Measurements from ENCODE around the gene GLI1. TPM values are rescaled to one million over a fixed set of nuclear protein-coding genes. Genes with fewer than 3 reads are reported as not detected.
"Not testable (repeated sequence)": the region's sequence is repeated elsewhere in the genome, so short reads cannot be mapped to it uniquely, and the experiment has no call there.

Gene GLI1
- total RNA-seq, 2 donors from 2014 or later = 0.49 TPM; not detected in 1

GRCh38 chr12:57495051-57495701 lies 35.6 kb downstream of the GLI1 start:
- ATAC-seq = not testable (repeated sequence)

GRCh38 chr12:57496822-57497221 lies 37.2 kb downstream of the GLI1 start:
- DNase-seq (ENCODE audit: low spot score in 2 of 2) (no peak), ATAC-seq (peak; percentile 64 to 75)
- peaks cover 38 to 49% of the 10 kb centered on the region in 2 donors for H3K36me3 Mint-ChIP-seq
- H3K27ac Mint-ChIP-seq = peak overlapping the region; percentile 6 to 53
- H3K9me3 Mint-ChIP-seq = peaks cover 0 to 4% of the 10 kb centered on the region in 2 donors

More at GRCh38 chr12:57495051-57495701, 35.6 kb downstream of the GLI1 start:
- not testable (repeated sequence) for H3K9me3 Mint-ChIP-seq; H3K27ac Mint-ChIP-seq; DNase-seq (ENCODE audit: low spot score in 2 of 2)
- H3K36me3 Mint-ChIP-seq = peaks cover 34 to 50% of the 10 kb centered on the region in 2 donors

GRCh38 chr12:57497223-57498131 lies 37.9 kb downstream of the GLI1 start:
- ATAC-seq (no peak), DNase-seq (ENCODE audit: low spot score in 2 of 2) (no peak)
- H3K27ac Mint-ChIP-seq = peak overlapping the region; percentile 6 to 65
- H3K36me3 Mint-ChIP-seq = peaks cover 40 to 52% of the 10 kb centered on the region in 2 donors
- peaks cover 0 to 4% of the 10 kb centered on the region in 2 donors for H3K9me3 Mint-ChIP-seq

- DNase-seq (ENCODE audit: low spot score in 2 of 2) = no peak
- peak overlapping the region in 1 of 2 donors; percentile 6 for H3K27ac Mint-ChIP-seq
- peaks cover 0 to 4% of the 10 kb centered on the region in 2 donors for H3K9me3 Mint-ChIP-seq
- ATAC-seq = no peak
- H3K36me3 Mint-ChIP-seq = peaks cover 40 to 47% of the 10 kb centered on the region in 2 donors
Observed at GRCh38 chr12:57498132-57498502, 38.5 kb downstream of the GLI1 start.

- Mint-ChIP-seq H3K27ac (peak overlapping the region in 1 of 2 donors; percentile 6), H3K36me3 (peaks cover 40 to 47% of the 10 kb centered on the region in 2 donors), H3K9me3 (peaks cover 0 to 4% of the 10 kb centered on the region in 2 donors)
- DNase-seq (ENCODE audit: low spot score in 2 of 2) (no peak), ATAC-seq (no peak)
Observed at GRCh38 chr12:57498571-57498970, 39.0 kb downstream of the GLI1 start.

- Mint-ChIP-seq H3K27ac (no peak overlapping the region), H3K9me3 (peaks cover 0 to 4% of the 10 kb centered on the region in 2 donors), H3K36me3 (peaks cover 40 to 54% of the 10 kb centered on the region in 2 donors)
- ATAC-seq (no peak), DNase-seq (ENCODE audit: low spot score in 2 of 2) (no peak)
Observed at GRCh38 chr12:57500213-57500612, 40.6 kb downstream of the GLI1 start.

GRCh38 chr12:57502311-57502969 lies 42.9 kb downstream of the GLI1 start:
- not testable (repeated sequence) for H3K9me3 Mint-ChIP-seq; DNase-seq (ENCODE audit: low spot score in 2 of 2); ATAC-seq; H3K27ac Mint-ChIP-seq
- peaks cover 33 to 47% of the 10 kb centered on the region in 2 donors for H3K36me3 Mint-ChIP-seq

- H3K27ac Mint-ChIP-seq; H3K9me3 Mint-ChIP-seq; ATAC-seq; DNase-seq (ENCODE audit: low spot score in 2 of 2): not testable (repeated sequence)
- peaks cover 7 to 16% of the 10 kb centered on the region in 2 donors for H3K36me3 Mint-ChIP-seq
Observed at GRCh38 chr12:57506541-57506940, 47.0 kb downstream of the GLI1 start.

GRCh38 chr12:57507796-57508195 lies 48.2 kb downstream of the GLI1 start:
- not testable (repeated sequence) for H3K9me3 Mint-ChIP-seq; DNase-seq (ENCODE audit: low spot score in 2 of 2); H3K36me3 Mint-ChIP-seq; ATAC-seq; H3K27ac Mint-ChIP-seq

- no peaks in the 10 kb centered on the region for H3K9me3 Mint-ChIP-seq
- DNase-seq (ENCODE audit: low spot score in 2 of 2) (no peak), ATAC-seq (no peak)
- no peak overlapping the region for H3K27ac Mint-ChIP-seq
- H3K36me3 Mint-ChIP-seq = peaks cover 4 to 21% of the 10 kb centered on the region in 2 donors
Observed at GRCh38 chr12:57511161-57511560, 51.6 kb downstream of the GLI1 start.

GRCh38 chr12:57511588-57512325 lies 52.2 kb downstream of the GLI1 start:
- peaks cover 7 to 21% of the 10 kb centered on the region in 2 donors for H3K36me3 Mint-ChIP-seq
- H3K9me3 Mint-ChIP-seq = no peaks in the 10 kb centered on the region
- H3K27ac Mint-ChIP-seq = peak overlapping the region; percentile 52 to 61
- no peak for DNase-seq (ENCODE audit: low spot score in 2 of 2)
- ATAC-seq = peak in 1 of 2 donors; percentile 44

- ATAC-seq (no peak), DNase-seq (ENCODE audit: low spot score in 2 of 2) (no peak)
- H3K27ac Mint-ChIP-seq = peak overlapping the region; percentile 52 to 61
- no peaks in the 10 kb centered on the region for H3K9me3 Mint-ChIP-seq
- peaks cover 16 to 21% of the 10 kb centered on the region in 2 donors for H3K36me3 Mint-ChIP-seq
Observed at GRCh38 chr12:57512665-57513064, 53.1 kb downstream of the GLI1 start.

GRCh38 chr12:57513266-57513665 lies 53.7 kb downstream of the GLI1 start:
- no peaks in the 10 kb centered on the region for H3K9me3 Mint-ChIP-seq
- peaks cover 22 to 23% of the 10 kb centered on the region in 2 donors for H3K36me3 Mint-ChIP-seq
- peak overlapping the region; percentile 18 to 52 for H3K27ac Mint-ChIP-seq
- DNase-seq (ENCODE audit: low spot score in 2 of 2) (no peak), ATAC-seq (no peak)

GRCh38 chr12:57513677-57514076 lies 54.1 kb downstream of the GLI1 start:
- H3K9me3 Mint-ChIP-seq; DNase-seq (ENCODE audit: low spot score in 2 of 2); ATAC-seq: not testable (repeated sequence)
- H3K27ac Mint-ChIP-seq = peak overlapping the region in 1 of 2 donors; percentile 52
- H3K36me3 Mint-ChIP-seq = peaks cover 26 to 28% of the 10 kb centered on the region in 2 donors

- not testable (repeated sequence) for ATAC-seq; H3K9me3 Mint-ChIP-seq; DNase-seq (ENCODE audit: low spot score in 2 of 2)
- peaks cover 32 to 33% of the 10 kb centered on the region in 2 donors for H3K36me3 Mint-ChIP-seq
- peak overlapping the region in 1 of 2 donors; percentile 81 for H3K27ac Mint-ChIP-seq
Observed at GRCh38 chr12:57514246-57514645, 54.7 kb downstream of the GLI1 start.

Data from activated naive CD4-positive, alpha-beta T cell treated with anti-CD3 and anti-CD28 coated beads, Interleukin-2, amount 50 U/mL, for 72 hours (primary cell).